Prostate gland (tissue), 2 donors: Measurements from ENCODE around the gene STX11.

Source experiments
- POLR2A ChIP-seq: fragments of 450-650 bp; IDR thresholded peaks from one replicate; pipeline ENCODE4 v1.6.1; 2016; ENCODE audit warnings: antibody characterized with exemption, mild to moderate bottlenecking
- POLR2AphosphoS5 ChIP-seq: sonication (generic); formaldehyde crosslinking; IDR thresholded peaks from one replicate; pipeline ENCODE4 v1.6.1; 2017; ENCODE audit warnings: antibody characterized with exemption
- TF ChIP-seq, protein P1 (sequence below), 4 experiments: fragments of 200-600 bp in 2 of 4; fragments of 450-650 bp in 2 of 4; sonication (generic) in 2 of 4; IDR thresholded peaks; 1 replicate in 3 of 4; 2 replicates in 1 of 4; pipeline ENCODE4 v1.5.1; 2016 to 2019; ENCODE audit warnings: antibody characterized with exemption in 4 of 4, mild to moderate bottlenecking in 2 of 4, moderate library complexity in 2 of 4

- TF ChIP-seq, protein P1, sequence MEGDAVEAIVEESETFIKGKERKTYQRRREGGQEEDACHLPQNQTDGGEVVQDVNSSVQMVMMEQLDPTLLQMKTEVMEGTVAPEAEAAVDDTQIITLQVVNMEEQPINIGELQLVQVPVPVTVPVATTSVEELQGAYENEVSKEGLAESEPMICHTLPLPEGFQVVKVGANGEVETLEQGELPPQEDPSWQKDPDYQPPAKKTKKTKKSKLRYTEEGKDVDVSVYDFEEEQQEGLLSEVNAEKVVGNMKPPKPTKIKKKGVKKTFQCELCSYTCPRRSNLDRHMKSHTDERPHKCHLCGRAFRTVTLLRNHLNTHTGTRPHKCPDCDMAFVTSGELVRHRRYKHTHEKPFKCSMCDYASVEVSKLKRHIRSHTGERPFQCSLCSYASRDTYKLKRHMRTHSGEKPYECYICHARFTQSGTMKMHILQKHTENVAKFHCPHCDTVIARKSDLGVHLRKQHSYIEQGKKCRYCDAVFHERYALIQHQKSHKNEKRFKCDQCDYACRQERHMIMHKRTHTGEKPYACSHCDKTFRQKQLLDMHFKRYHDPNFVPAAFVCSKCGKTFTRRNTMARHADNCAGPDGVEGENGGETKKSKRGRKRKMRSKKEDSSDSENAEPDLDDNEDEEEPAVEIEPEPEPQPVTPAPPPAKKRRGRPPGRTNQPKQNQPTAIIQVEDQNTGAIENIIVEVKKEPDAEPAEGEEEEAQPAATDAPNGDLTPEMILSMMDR (IDR thresholded peaks at IDR 0.05): no peak
- TF ChIP-seq POLR2AphosphoS5 (no peak), POLR2A (no peak)
Observed at GRCh38 chr6:144152334-144152900, 2.1 kb downstream of the STX11 start.
